Vagina (tissue), 2 donors: ENCODE data around the gene CFAP46. TPM values are rescaled to one million over a fixed set of nuclear protein-coding genes. Genes with fewer than 3 reads are reported as not detected.
"Not testable (repeated sequence)": the region's sequence is repeated elsewhere in the genome, so short reads cannot be mapped to it uniquely, and the experiment has no call there.

Experiments
- DNase-seq, 2 donors: peaks; one replicate each; pipeline ENCODE4 v3.0.0-alpha.2; 2017; ENCODE audit errors: extremely low spot score in 2 of 2
- H3K27ac ChIP-seq: fragments of 200-600 bp; sonication (generic); one replicate; pipeline ENCODE4 v1.5.1; 2019
- H3K27me3 ChIP-seq: fragments of 200-600 bp; sonication (generic); one replicate; pipeline ENCODE4 v1.5.1; 2019
- H3K36me3 ChIP-seq, 2 donors: fragments of 200-600 bp; sonication (generic); one replicate each; pipeline ENCODE4 v1.5.1; 2017 to 2019
- H3K4me1 ChIP-seq: fragments of 200-600 bp; sonication (generic); one replicate; pipeline ENCODE4 v1.5.1; 2019
- H3K4me3 ChIP-seq, 2 donors: fragments of 200-600 bp; sonication (generic); 1 replicate in 1 of 2; 2 replicates in 1 of 2; pipeline ENCODE4 v1.5.1; 2016 to 2019
- H3K9me3 ChIP-seq: fragments of 200-600 bp; sonication (generic); one replicate; pipeline ENCODE4 v1.5.1; 2019
- POLR2A ChIP-seq, 2 donors: fragments of 450-650 bp; IDR thresholded peaks; one replicate each; pipeline ENCODE4 v1.6.1; 2017; ENCODE audit warnings: antibody characterized with exemption in 2 of 2, mild to moderate bottlenecking in 2 of 2, moderate library complexity in 2 of 2
- POLR2AphosphoS5 ChIP-seq, 2 donors: sonication (generic); formaldehyde crosslinking; IDR thresholded peaks; one replicate each; pipeline ENCODE4 v1.9.0; 2017; ENCODE audit warnings: antibody characterized with exemption in 2 of 2, mild to moderate bottlenecking in 2 of 2, low read depth in 1 of 2; ENCODE audit not compliant: insufficient read depth in 1 of 2
- intact Hi-C: fragments of 100-400 bp; cut with DNase I; formaldehyde crosslinking; loops from one replicate; pipeline ENCODE4 v1.15.1; 2023
- total RNA-seq: library from RNA; depleted of rRNA; stranded (reverse); fragments of >200 nt; gene quantifications from one replicate; pipeline ENCODE4 v1.2.3, GENCODE V29; 2016
- TF ChIP-seq, protein P1 (sequence below), 3 experiments: fragments of 450-650 bp in 2 of 3; fragments of 200-600 bp in 1 of 3; sonication (generic) in 1 of 3; IDR thresholded peaks; one replicate each; pipeline ENCODE4 v1.5.1; 2017 to 2019; ENCODE audit warnings: antibody characterized with exemption in 3 of 3, mild to moderate bottlenecking in 2 of 3, moderate library complexity in 2 of 3

Gene CFAP46
- total RNA-seq, 1 donor from 2014 or later, result not detected

DNA sequence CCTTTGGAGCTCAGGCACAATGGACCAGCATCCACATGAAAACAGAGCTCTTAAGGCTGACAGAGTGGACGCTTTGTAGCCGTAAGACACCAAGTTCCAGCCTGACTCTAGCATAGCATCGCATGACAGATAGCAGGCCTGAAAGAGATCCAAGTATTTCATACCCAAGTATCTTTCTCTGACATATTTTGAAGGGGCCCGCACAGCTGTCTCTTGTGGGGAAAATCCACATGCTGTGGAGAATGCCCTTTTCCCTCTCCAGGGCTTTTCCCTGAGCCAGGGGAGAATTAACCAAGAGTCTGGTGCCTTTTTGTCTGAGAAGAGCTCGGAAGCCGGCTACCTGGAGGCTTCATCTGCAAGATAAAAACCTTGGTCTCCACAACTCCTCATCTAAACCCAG, 51.0 kb downstream of the CFAP46 start:
- intact Hi-C loops, result no loop called here
- no peaks in the 10 kb centered on the region for H3K36me3 ChIP-seq

DNA sequence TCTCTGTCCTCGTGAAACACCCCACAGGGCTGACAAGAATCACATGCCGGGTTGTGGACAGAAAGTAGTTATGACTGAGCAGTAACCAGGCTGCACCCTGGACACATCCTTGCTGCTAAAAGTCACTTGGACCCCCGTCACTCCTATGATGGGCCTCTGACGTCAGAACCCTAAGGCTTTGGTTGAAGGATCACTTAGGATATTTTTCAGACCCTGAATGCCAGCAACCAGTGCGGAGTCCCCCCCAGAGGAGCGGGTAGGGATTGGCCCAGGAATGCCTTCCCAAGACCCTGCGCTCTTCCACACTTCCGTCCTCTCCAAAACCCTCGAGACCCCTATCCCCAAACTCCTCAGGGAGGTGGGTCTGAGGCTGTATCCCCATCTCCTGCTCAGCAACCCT, 52.1 kb downstream of the CFAP46 start:
- Histone ChIP-seq H3K27ac (no peak overlapping the region), H3K9me3 (no peaks in the 10 kb centered on the region), H3K4me3 (no peak overlapping the region), H3K36me3 (no peaks in the 10 kb centered on the region), H3K27me3 (no peaks in the 10 kb centered on the region), H3K4me1 (peaks cover 6% of the 10 kb centered on the region)
- TF ChIP-seq, protein P1, sequence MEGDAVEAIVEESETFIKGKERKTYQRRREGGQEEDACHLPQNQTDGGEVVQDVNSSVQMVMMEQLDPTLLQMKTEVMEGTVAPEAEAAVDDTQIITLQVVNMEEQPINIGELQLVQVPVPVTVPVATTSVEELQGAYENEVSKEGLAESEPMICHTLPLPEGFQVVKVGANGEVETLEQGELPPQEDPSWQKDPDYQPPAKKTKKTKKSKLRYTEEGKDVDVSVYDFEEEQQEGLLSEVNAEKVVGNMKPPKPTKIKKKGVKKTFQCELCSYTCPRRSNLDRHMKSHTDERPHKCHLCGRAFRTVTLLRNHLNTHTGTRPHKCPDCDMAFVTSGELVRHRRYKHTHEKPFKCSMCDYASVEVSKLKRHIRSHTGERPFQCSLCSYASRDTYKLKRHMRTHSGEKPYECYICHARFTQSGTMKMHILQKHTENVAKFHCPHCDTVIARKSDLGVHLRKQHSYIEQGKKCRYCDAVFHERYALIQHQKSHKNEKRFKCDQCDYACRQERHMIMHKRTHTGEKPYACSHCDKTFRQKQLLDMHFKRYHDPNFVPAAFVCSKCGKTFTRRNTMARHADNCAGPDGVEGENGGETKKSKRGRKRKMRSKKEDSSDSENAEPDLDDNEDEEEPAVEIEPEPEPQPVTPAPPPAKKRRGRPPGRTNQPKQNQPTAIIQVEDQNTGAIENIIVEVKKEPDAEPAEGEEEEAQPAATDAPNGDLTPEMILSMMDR (IDR thresholded peaks at IDR 0.05), result no peak
- no peak for TF ChIP-seq POLR2AphosphoS5 (IDR thresholded peaks at IDR 0.05; ENCODE audit: insufficient read depth in 1 of 2, low read depth in 1 of 2)
- no peak for TF ChIP-seq POLR2A (IDR thresholded peaks at IDR 0.05)
- no peak for DNase-seq
- intact Hi-C loops, result no loop called here

More for the DNA sequence above, 51.0 kb downstream of the CFAP46 start:
- no peak overlapping the region for H3K4me3 ChIP-seq
- H3K27ac ChIP-seq, result no peak overlapping the region
- H3K27me3 ChIP-seq, result no peaks in the 10 kb centered on the region
- H3K9me3 ChIP-seq, result no peaks in the 10 kb centered on the region
- no peak for DNase-seq
- peaks cover 6% of the 10 kb centered on the region for H3K4me1 ChIP-seq
- TF ChIP-seq, protein P1 (IDR thresholded peaks at IDR 0.05), result no peak
- TF ChIP-seq POLR2AphosphoS5 (IDR thresholded peaks at IDR 0.05; ENCODE audit: insufficient read depth in 1 of 2, low read depth in 1 of 2) (no peak), POLR2A (IDR thresholded peaks at IDR 0.05) (no peak)

DNA sequence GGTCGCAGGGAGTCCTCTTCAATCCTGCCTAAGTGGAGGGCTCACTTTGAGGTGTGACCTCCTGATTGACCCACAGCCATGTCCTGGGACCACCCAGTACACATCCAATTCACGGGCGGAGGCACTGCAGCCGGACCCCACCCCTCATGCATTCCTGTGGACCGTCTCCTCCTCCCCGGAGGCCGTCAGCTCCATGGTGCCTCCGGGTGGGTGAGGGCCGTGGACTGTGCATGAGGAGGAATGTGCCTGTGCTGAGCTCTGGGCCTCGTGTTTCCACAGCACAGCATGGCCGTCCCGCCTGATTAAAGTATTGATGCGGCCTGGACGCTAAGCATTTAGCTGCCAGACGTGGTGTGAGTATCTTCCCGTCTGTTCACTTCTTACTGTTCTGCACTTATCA, 52.8 kb downstream of the CFAP46 start:
- Histone ChIP-seq H3K27ac (no peak overlapping the region), H3K36me3 (no peaks in the 10 kb centered on the region), H3K4me1 (peaks cover 6% of the 10 kb centered on the region), H3K9me3 (no peaks in the 10 kb centered on the region), H3K27me3 (no peaks in the 10 kb centered on the region), H3K4me3 (no peak overlapping the region)
- no peak for DNase-seq
- TF ChIP-seq POLR2A (IDR thresholded peaks at IDR 0.05), result no peak
- TF ChIP-seq POLR2AphosphoS5 (IDR thresholded peaks at IDR 0.05; ENCODE audit: insufficient read depth in 1 of 2, low read depth in 1 of 2), result no peak
- TF ChIP-seq, protein P1 (IDR thresholded peaks at IDR 0.05), result no peak
- intact Hi-C loops, result no loop called here

DNA sequence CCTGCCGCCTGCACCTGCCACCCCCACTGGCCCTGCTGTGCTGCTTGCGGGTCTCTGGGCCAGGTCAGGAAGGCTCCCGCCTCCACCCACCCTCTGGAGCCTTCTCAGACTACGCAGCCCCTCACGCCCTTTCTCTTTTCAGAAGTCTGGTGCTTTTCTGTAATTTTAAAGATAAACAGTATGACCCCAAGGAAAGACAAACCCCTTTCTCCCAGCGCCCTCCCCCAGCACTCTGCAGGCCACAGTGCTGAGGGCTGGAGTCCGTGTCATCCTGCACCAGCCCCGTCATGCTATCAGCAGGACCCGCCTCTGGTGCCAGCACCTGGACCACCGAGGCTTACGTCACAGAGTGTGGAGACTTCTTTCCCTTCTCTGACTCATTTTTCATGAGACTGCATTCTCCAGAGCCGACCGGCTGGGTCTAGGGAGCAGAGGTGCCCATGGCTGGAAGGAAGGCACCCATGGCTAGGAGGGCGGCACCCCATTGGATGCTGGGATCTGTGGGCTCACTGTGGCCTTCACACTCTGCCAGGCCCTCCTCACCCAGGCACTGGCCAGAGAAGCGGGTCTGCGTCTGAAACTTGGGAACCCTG, 53.4 kb downstream of the CFAP46 start:
- no peaks in the 10 kb centered on the region for H3K9me3 ChIP-seq
- peaks cover 6% of the 10 kb centered on the region for H3K4me1 ChIP-seq
- H3K27me3 ChIP-seq, result no peaks in the 10 kb centered on the region
- H3K27ac ChIP-seq, result no peak overlapping the region
- intact Hi-C loops, result no loop called here
- no peaks in the 10 kb centered on the region for H3K36me3 ChIP-seq
- DNase-seq, result no peak
- H3K4me3 ChIP-seq, result no peak overlapping the region
- no peak for TF ChIP-seq POLR2AphosphoS5 (IDR thresholded peaks at IDR 0.05; ENCODE audit: insufficient read depth in 1 of 2, low read depth in 1 of 2)
- no peak for TF ChIP-seq POLR2A (IDR thresholded peaks at IDR 0.05)
- TF ChIP-seq, protein P1 (IDR thresholded peaks at IDR 0.05), result no peak

DNA sequence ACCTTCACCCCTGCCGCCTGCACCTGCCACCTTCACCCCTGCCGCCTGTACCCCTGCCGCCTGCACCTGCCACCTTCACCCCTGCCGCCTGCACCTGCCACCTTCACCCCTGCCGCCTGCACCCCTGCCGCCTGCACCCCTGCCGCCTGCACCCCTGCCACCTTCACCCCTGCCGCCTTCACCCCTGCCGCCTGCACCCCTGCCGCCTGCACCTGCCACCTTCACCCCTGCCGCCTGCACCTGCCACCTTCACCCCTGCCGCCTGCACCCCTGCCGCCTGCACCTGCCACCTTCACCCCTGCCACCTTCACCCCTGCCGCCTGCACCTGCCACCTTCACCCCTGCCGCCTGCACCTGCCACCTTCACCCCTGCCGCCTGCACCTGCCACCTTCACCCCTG, 53.9 kb downstream of the CFAP46 start:
- DNase-seq, H3K4me1 ChIP-seq, H3K4me3 ChIP-seq, H3K27ac ChIP-seq, intact Hi-C loops, H3K27me3 ChIP-seq, H3K9me3 ChIP-seq, H3K36me3 ChIP-seq: not testable (repeated sequence)
